MM.1S (cell line): ENCODE measurements around the gene CISD2.
"Not testable (repeated sequence)": the region's sequence is repeated elsewhere in the genome, so short reads cannot be mapped to it uniquely, and the experiment has no call there.

Source experiments
- DNase-seq: peaks from one replicate; pipeline ENCODE4 v3.0.0-alpha.2; 2015
- H2AFZ ChIP-seq: fragments of 300-600 bp; sonication (generic); 2 replicates; pipeline ENCODE4 v1.6.0; 2016; ENCODE audit warnings: antibody characterized with exemption, low read length
- H3F3A ChIP-seq: fragments of 300-600 bp; sonication (generic); 2 replicates; pipeline ENCODE4 v1.6.1; 2016; ENCODE audit warnings: mild to moderate bottlenecking, antibody characterized with exemption, low read length, moderate library complexity, mixed read lengths; ENCODE audit not compliant: insufficient read depth
- H3K27ac ChIP-seq: fragments of 300-600 bp; sonication (generic); 2 replicates; pipeline ENCODE4 v1.5.1; 2016; ENCODE audit warnings: mild to moderate bottlenecking, low read length
- H3K27me3 ChIP-seq: fragments of 300-600 bp; sonication (generic); replicated peaks from 2 replicates; pipeline ENCODE4 v1.6.0; 2016; ENCODE audit warnings: low read length; ENCODE audit not compliant: insufficient read depth
- H3K36me3 ChIP-seq: fragments of 300-600 bp; sonication (generic); replicated peaks from 2 replicates; pipeline ENCODE4 v1.6.1; 2016; ENCODE audit warnings: mild to moderate bottlenecking, low read length, mixed read lengths; ENCODE audit not compliant: insufficient read depth
- H3K4me1 ChIP-seq: fragments of 300-600 bp; sonication (generic); 2 replicates; pipeline ENCODE4 v1.6.1; 2016; ENCODE audit warnings: low read length, mixed read lengths
- H3K4me2 ChIP-seq: fragments of 300-600 bp; sonication (generic); 2 replicates; pipeline ENCODE4 v1.6.0; 2016; ENCODE audit warnings: low read depth, low read length
- H3K4me3 ChIP-seq: fragments of 300-600 bp; sonication (generic); 2 replicates; pipeline ENCODE4 v1.5.1; 2016; ENCODE audit warnings: low read length, mixed read lengths
- H3K79me2 ChIP-seq: fragments of 300-600 bp; sonication (generic); 2 replicates; pipeline ENCODE4 v1.6.1; 2016; ENCODE audit warnings: mixed run types, low read length, mixed read lengths
- H3K9ac ChIP-seq: fragments of 300-600 bp; sonication (generic); 2 replicates; pipeline ENCODE4 v1.6.1; 2016; ENCODE audit warnings: low read length, mixed read lengths
- H3K9me2 ChIP-seq: fragments of 300-600 bp; sonication (generic); replicated peaks from 2 replicates; pipeline ENCODE4 v1.6.1; 2016; ENCODE audit warnings: mild to moderate bottlenecking, low read length, mixed read lengths; ENCODE audit not compliant: insufficient read depth
- H3K9me3 ChIP-seq: fragments of 300-600 bp; sonication (generic); replicated peaks from 2 replicates; pipeline ENCODE4 v1.6.1; 2016; ENCODE audit warnings: mild to moderate bottlenecking, low read length, mixed read lengths; ENCODE audit not compliant: insufficient read depth
- H4K20me1 ChIP-seq: fragments of 300-600 bp; sonication (generic); 2 replicates; pipeline ENCODE4 v1.6.1; 2016; ENCODE audit warnings: mild to moderate bottlenecking, low read length, moderate library complexity, mixed read lengths; ENCODE audit not compliant: insufficient read depth
- CTCF ChIP-seq: fragments of 300-600 bp; sonication (generic); IDR thresholded peaks from 2 replicates; pipeline ENCODE4 v1.5.1; 2016; ENCODE audit warnings: antibody characterized with exemption, low read length, mixed read lengths
- EZH2 ChIP-seq: fragments of 300-600 bp; sonication (generic); optimal IDR thresholded peaks from 2 replicates; pipeline ENCODE3; 2017; ENCODE audit warnings: low read depth, mild to moderate bottlenecking, antibody characterized with exemption, low read length, mixed read lengths
- EZH2phosphoT487 ChIP-seq: fragments of 300-600 bp; sonication (generic); IDR thresholded peaks from 2 replicates; pipeline ENCODE4 v1.6.1; 2018; ENCODE audit warnings: antibody characterized with exemption, low read length

CISD2 gene

GRCh38 chr4:102868781-102869568 is at the start of gene CISD2:
Gene CISD2, plus strand, starts transcription at chr4:102868992. Its CDS starts 93 bp downstream, at chr4:102869085.
- Histone ChIP-seq H3F3A (peaks cover 25% of the 10 kb centered on the region), H3K27ac (peak within 1 kb of the TSS; percentile 97), H3K9me3 (no peaks in the 10 kb centered on the region), H3K27me3 (no peaks in the 10 kb centered on the region), H3K9me2 (no peaks in the 10 kb centered on the region), H3K4me1 (peaks cover 20% of the 10 kb centered on the region; the same call in 1 of the 2 replicates), H3K4me2 (peak within 1 kb of the TSS; percentile 89), H3K79me2 (peaks cover 81% of the 10 kb centered on the region), H2AFZ (peak within 1 kb of the TSS; percentile 60), H4K20me1 (no peaks in the 10 kb centered on the region), H3K36me3 (no peaks in the 10 kb centered on the region), H3K9ac (peak within 1 kb of the TSS; percentile 88), H3K4me3 (peak within 1 kb of the TSS; percentile 80)
- peak; percentile 94 for DNase-seq
- TF ChIP-seq EZH2phosphoT487 = no peak
- no peak for TF ChIP-seq EZH2
- no peak for TF ChIP-seq CTCF

- Histone ChIP-seq H4K20me1 (peaks cover 96% of the 10 kb centered on the region), H3K4me1 (peaks cover 35% of the 10 kb centered on the region; the same call in 1 of the 2 replicates), H3K36me3 (peaks cover 33% of the 10 kb centered on the region), H3K79me2 (peaks cover 100% of the 10 kb centered on the region)
- not testable (repeated sequence) for H3K9ac ChIP-seq, H3K27ac ChIP-seq, H3K4me3 ChIP-seq, H3K9me2 ChIP-seq, H3K27me3 ChIP-seq, H3K4me2 ChIP-seq, H3K9me3 ChIP-seq, H3F3A ChIP-seq, H2AFZ ChIP-seq, DNase-seq
Observed at GRCh38 chr4:102819100-102819499, 49.7 kb upstream of the CISD2 start.

GRCh38 chr4:102819588-102820365 is 49.0 kb upstream of the CISD2 start:
- no peak for DNase-seq
- H3K27ac ChIP-seq = no peak overlapping the region
- no peaks in the 10 kb centered on the region for H3K27me3 ChIP-seq
- no peak overlapping the region for H3K4me3 ChIP-seq
- TF ChIP-seq CTCF (no peak), EZH2 (no peak), EZH2phosphoT487 (no peak)
- H3K9me2 ChIP-seq = no peaks in the 10 kb centered on the region
- peaks cover 96% of the 10 kb centered on the region for H4K20me1 ChIP-seq
- peaks cover 34% of the 10 kb centered on the region for H3K36me3 ChIP-seq
- peaks cover 100% of the 10 kb centered on the region for H3K79me2 ChIP-seq
- H3K4me1 ChIP-seq = peaks cover 37% of the 10 kb centered on the region; the same call in 1 of the 2 replicates
- no peak overlapping the region for H3K4me2 ChIP-seq
- H3F3A ChIP-seq = no peaks in the 10 kb centered on the region; the same call in 1 of the 2 replicates
- no peak overlapping the region for H3K9ac ChIP-seq
- H3K9me3 ChIP-seq = no peaks in the 10 kb centered on the region
- H2AFZ ChIP-seq = no peak overlapping the region
